Activated CD8-positive, alpha-beta memory T cell treated with anti-CD3 and anti-CD28 coated beads, Interleukin-2, amount 50 U/mL, for 24 hours (primary cell): ENCODE results near the gene RSPH9.

Experiments
- DNase-seq: peaks from one replicate; pipeline ENCODE4 v3.0.0-alpha.2; 2020; ENCODE audit errors: extremely low read depth

RSPH9 gene

GRCh38 chr6:43710576-43710975, 65.7 kb downstream of the RSPH9 start:
- DNase-seq, result no peak

DNA sequence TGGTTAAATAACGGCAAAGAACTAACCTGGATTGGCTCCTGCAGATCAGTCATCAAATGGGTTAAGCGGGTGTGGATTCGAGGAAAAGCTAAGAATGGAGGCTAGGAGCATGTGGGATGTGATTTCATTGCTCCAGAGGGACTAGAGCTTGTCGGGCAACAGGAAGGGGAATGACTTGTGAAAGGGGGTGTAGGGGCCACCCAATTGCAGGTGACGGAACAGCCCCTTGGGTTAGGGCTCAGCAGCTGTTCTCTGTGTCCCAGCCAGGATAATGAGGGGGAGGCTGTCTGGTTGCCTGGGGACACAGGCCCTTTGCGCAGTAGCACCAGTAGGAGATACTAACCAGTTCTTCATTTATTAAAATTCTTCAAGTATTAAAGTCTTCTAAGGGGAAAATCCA, 67.7 kb downstream of the RSPH9 start:
- DNase-seq, result no peak

DNA sequence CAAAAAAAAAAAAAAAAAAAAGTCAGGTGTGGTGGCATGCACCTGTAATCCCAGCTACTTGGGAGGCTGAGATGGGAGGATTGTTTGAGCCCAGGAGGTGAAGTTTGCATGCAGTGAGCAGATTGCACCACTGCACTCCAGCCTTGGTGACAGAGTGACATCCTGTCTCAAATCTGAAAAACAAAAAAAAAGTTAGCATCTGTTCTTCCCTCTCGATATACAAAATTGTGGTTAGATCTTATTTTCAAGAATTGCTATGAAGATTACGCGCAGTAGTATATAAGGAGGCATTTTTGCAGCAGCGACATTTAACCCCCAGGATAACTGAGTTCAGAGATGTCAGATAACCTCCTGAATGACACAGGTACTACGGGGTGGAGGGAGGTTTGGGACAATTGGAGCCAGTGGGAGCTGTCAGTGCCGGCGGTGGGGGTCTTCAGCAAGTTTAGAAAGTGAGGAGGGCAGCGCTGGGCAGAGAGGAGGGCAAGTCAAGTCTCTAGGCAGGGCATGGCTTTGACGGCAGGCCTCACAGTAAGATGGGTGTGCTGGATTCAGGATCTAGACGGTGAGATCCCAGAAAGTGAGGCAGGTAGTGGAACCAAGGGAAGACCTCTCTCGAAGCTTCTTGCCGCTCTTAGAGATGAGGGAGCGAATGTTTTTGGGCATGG, 68.9 kb downstream of the RSPH9 start:
- no peak for DNase-seq

- no peak for DNase-seq
Observed at GRCh38 chr6:43714311-43715055, 69.6 kb downstream of the RSPH9 start.

- no peak for DNase-seq
Observed at GRCh38 chr6:43715056-43715788, 70.4 kb downstream of the RSPH9 start.

DNA sequence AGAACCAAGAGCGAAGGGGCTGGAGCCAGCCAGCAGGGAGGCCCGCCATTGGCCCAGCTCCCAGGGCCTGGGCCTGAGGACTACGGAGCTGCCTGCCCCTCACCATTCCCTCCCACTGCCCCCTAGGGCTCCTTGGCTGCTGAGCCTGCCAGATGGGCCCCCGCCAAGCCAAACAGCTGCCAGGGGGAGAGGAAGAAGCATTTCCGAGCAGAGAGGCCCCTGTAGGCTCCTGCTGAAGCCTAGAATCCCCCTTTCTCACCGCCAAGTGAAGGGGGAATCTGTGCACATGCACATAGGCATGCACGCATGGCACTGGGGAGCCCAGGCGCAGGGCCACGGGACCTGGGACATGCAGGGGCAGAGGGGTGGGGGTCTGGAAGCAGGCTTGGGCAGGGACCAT, 71.3 kb downstream of the RSPH9 start:
- no peak for DNase-seq

- DNase-seq, result no peak
Observed at GRCh38 chr6:43717389-43717788, 72.6 kb downstream of the RSPH9 start.

GRCh38 chr6:43717822-43718221, 73.0 kb downstream of the RSPH9 start:
- DNase-seq, result no peak

DNA sequence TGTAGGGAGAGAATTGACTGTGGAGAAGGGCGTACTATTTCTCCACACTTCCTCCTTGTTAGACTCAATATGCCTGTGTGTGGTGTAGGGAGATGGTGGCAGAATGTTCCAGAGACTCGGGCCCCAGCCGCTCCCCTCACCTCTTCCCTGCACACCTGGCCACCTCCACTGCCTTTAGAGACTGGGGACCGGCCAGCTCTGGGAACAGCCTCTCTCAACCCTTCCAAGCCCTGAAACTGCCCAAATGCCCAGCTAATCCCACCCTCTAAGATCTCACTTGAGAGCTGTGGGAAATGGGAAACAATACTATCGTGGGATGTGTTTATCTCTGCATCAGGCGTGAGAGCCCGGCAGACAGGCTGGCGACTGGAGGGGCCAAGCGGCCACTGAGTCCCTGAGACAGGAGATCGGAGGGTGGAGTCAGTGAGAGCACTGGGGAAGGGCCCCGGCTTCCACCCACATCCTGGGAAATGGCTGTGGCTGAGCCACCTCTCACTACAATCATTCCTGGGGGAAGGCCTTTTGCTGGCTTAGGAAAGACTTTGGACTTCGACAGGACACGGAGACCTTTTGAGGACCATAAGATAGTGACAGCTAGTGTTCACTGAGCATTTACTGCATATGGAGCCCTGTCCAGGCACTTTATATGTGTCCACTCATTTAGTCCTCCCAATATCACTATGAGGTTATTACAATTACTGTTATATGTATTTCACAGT, 73.7 kb downstream of the RSPH9 start:
- no peak for DNase-seq

- DNase-seq, result no peak
Observed at GRCh38 chr6:43719511-43719910, 74.7 kb downstream of the RSPH9 start.

DNA sequence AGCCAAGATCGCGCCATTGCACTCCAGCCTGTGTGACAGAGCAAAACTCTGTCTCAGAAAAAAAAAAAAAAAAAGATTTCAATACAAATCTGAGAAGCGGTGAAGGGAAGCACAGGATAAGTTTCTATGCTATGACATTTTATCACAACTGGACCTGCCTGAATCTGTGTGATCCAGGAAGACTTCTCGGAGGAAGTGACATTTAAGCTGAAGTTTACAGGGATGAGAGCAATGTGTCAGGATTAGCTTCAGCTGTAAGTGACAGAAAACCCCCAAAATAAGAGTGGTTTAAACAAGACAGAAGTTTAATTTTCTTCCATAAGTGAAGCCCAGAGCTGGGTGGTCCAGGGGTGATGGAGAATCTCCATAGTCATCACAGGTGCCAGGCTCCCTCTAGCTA, 76.2 kb downstream of the RSPH9 start:
- DNase-seq, result no peak
